Measurements from ENCODE around the gene CCDC85B.

The CCDC85B gene

GRCh38 chr11:65887723-65888162 lies 2.7 kb upstream of the CCDC85B start:
- DNase-seq (ENCODE audit: low spot score) = peak; percentile 63

DNA sequence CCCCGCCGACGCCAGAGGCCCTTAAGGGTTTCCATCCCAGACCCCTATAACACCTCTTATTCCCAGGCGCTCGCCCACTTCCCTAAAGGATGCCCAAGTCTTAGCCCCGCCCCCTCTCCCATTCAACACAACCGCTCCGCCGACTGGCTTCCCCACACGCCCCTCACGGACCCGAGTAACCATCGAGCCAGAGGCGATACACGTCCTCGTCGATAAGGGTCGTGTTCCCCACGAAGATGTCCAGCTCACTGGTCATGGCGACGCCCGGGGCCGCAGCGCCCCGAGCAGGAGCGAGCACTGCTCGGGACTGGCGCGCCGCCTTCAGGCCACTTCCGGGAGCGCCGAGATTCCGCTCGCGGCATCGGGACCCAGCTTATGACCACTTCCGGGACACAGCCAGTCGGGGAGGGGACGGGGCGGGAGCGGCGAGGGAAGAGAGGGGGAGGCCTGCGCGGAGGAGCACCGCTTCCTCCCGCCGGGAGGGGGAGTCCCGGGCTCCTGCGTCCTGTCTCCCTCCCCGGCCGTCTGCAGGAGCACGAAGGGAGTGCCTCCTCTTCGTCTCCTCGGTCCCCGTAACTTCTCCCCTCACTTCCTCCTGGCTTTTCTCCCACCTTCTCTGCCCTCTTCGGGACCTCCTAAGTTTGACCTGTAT lies 2.2 kb upstream of the CCDC85B start, which contains the start of gene FIBP:
Gene FIBP (minus strand): TSS at position 309 of the 652 bp plus-strand sequence. CDS start 53 bp downstream, at position 256.
- DNase-seq (ENCODE audit: low spot score) = peak; percentile 95

GRCh38 chr11:65891219-65892136 lies 1.0 kb downstream of the CCDC85B start:
- DNase-seq (ENCODE audit: low spot score) = peak; percentile 46

- peak; percentile 35 for DNase-seq (ENCODE audit: low spot score)
Observed at GRCh38 chr11:65892137-65892540, 1.7 kb downstream of the CCDC85B start.

GRCh38 chr11:65892661-65893317 lies 2.3 kb downstream of the CCDC85B start:
- DNase-seq (ENCODE audit: low spot score) = no peak

- no peak for DNase-seq (ENCODE audit: low spot score)
Observed at GRCh38 chr11:65894034-65894591, 3.6 kb downstream of the CCDC85B start.

DNA sequence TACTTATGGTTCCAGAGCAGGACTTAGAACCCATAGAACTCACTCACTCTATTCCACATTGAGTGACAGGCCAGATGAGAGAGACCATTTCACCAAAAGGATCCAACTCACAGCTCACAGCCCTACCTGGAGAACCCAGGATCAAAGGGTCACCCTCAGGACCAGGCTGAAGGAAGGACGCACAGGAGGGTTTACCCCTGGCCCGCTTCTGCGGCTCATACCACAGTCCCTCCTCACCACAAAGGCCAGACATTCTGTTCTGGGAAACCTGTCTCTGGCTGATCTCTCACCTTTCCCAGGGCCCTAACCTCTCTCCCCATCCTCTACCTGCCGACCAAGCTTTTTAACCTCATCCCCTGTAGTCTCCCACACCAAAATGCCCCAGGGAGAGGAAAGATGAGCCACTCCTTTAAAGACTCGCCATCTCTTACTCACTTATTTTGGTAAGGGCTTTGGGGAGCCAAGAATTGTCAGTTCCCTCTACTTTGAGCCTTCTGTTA lies 5.1 kb downstream of the CCDC85B start:
- DNase-seq (ENCODE audit: low spot score) = no peak

DNA sequence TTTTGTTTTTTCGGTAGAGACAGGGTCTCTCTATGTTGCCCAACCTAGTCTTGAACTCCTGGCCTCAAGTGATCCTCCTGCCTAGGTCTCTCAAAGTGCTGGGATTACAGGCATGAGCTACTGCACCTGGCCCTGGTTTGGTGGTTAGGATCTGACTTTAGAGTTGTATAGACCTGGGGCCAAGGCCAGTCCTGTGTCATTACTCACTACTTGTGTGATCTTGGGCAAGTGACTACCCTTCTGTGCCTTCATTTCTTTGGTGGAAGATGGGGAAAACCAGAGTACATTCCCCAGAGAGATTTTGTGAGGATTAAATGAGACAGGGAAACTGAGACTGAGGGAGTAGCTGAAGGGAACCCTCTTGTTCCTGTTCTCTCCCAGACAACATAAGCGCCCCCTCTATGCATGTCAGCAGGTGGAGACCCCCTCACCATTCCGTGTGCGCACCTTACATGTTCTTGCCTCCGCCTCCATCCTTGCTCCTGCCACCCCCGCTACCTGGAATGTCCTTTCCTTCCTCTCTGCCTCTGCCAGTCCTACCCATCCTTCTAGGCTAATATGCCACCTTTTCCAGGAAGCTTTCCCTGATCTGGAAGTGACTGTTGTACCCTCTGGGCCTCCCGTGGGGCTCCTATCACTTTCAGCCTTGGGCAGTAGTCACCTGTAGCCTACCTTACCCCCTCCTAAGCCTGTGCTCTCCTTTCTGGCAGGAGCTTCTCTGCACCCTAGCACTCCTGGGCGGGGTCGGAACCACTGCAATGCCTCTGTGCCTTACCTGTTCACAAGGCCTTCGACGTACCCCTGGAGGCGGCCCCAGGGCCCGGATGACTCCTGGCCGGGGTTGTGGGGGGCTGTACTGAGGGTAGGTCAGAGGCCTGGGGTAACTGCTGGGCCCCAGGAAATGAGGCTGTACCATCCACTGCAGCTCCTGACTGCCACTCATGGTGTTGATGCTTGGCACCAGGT lies 5.8 kb downstream of the CCDC85B start:
- DNase-seq (ENCODE audit: low spot score) = no peak

DNA sequence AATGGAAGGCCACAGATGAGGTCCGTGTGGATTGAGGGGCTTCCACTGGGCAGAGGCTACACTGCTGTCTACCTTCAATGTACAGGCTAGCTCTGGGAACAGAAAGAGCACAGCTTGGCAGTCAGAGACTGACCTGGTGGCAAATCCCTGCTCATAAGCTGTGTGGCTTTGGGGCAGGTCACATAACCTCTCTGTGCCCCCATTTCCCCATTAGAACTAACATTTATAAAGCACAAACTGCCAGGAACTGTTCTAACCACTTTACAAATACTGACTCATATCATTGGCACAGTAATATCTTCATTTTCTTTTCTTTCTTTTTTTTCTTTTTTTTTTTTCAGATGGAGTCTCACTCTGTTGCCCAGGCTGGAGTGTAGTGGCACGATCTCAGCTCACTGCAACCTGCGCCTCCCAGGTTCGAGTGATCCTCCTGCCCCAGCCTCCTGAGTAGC lies 6.6 kb downstream of the CCDC85B start:
- no peak for DNase-seq (ENCODE audit: low spot score)

GRCh38 chr11:65898656-65899355 lies 8.3 kb downstream of the CCDC85B start:
- DNase-seq (ENCODE audit: low spot score) = no peak

DNA sequence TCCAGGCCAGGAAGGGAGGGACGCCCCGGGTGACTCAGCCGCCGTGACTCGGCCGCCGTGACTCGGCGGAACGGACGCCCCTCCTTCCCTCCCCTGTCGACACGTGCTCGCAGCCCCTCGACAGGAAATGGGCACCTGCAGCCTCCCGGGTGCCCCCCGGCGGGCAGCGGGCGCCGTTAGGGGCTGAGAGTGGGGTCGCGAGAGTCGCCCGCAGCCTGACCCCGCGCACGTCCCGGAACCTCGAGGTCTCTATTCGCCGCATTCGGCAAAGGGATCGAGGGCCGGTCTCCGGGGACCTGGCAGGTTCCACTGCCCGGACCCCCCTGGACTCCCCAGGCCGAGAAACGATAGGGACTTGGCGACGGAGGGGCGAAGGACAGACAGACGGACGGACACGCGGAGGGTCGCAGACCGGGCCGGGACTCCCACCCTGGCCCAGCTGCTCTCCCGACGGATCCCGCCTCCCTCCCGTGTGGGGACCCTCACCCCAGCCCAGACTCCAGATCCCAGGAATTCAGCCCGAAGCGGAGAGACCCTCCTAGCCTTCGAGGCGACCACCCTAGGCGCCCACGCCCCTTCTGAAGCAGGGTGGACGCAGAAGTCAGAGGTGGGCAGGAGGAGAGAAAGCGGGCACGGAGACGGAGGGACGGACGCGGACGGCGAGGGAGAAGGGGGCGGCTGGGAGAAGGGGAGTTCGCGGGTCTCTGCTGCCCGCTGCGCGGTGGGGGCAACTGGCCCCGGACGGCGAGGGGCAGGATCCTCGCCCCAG lies 9.1 kb downstream of the CCDC85B start:
- peak; percentile 86 for DNase-seq (ENCODE audit: low spot score)

DNA sequence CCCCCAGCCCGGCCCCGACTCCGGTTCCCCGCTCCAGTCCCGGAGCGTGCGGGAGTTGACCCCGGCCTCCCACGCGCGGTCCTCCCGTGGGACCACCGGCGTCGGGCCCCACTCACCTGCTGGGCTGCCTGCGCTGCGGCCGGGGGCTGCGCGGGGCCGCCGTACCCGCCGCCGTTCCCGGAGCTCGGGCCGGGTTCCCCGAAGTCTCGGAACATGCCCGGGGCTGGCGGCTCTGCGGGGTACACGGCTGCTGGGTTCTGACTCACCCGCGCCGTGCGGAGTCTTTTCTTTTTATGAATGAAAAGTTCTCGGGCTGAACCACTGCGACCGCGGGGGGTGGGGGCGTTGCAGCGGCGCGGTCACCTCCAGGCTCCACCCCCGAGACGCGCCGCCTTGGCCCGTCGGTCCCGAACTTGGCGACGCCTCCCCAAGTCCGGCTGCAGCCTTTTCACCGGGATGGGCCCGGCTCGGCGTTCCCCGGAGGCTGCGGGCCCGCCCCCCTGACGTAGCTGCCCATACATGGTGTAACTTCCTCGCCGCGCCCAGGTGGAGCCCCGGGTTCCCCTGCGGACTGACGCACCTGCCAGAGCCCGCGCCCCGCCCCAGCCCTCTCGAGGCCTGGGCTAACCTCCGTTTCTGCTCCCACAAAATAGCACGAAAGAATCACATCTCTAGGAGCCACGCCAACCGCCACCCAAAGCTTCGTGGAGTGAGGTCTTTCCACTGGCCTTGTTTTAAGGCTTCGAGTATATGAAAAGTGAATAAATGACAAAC lies 9.8 kb downstream of the CCDC85B start, which contains the start of gene FOSL1:
Gene FOSL1 (minus strand): TSS at position 264 of the 774 bp plus-strand sequence. CDS start 49 bp downstream, at position 215.
- DNase-seq (ENCODE audit: low spot score) = peak; percentile 95

- no peak for DNase-seq (ENCODE audit: low spot score)
Observed at GRCh38 chr11:65900899-65901180, 10.4 kb downstream of the CCDC85B start.

DNA sequence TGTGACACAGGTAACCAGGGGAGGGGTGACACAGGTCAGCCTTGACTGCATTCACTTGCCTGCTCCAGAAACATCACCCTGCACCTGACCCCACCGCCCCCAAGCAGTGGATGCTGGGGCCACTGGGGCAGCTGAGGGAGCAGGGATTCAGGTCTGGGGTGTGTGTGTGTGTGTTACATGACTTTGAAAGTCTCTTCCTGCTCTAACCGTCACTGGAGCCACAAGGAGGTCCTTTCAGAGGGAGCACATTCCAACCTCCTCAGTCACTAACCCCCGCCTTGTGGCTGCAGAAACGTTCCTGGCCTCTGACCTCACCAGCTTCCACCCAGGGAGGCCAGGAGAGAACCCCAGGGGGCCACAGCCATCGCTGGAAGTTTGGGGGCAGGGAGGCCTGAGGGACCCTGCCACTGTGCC lies 12.6 kb downstream of the CCDC85B start:
- DNase-seq (ENCODE audit: low spot score) = peak; percentile 85

GRCh38 chr11:65903715-65904114 lies 13.2 kb downstream of the CCDC85B start:
- no peak for DNase-seq (ENCODE audit: low spot score)

DNA sequence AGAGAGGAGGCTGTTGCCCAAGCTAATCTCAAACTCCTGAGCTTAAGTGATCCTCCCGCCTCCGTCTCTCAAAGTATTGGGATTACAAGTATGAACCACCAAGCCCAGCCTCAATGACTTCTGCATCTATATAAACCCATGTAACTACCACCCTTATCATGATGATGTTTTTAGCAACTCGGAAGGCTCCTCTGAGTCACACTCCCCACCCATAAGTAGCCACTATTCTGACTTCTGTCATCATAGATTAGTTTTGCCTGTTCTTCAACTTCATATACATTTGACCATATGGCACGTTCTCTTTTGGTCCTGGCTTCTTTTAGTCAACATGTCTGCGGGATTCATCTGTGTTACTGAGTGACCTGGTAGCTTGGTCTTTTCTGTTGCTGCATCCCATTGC lies 16.1 kb downstream of the CCDC85B start:
- DNase-seq (ENCODE audit: low spot score) = no peak

DNA sequence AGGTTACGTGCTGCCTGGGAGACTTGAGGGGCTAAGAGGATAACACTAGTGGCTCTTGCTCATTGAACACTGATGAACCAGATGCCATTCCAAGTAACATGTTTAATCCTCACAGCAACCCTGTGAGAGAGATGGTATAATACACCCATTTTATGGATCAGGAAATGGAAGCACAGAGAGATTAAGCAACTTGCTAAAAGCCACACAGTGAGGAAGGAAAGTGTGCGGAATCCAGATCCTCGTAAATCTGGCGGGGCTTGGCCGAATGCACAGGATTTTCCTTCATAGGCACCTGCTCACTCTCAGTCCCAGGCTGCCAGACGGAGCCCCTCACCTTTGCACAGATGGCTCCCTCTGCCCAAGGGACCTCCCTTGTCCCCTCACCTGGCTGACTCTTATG lies 17.4 kb downstream of the CCDC85B start:
- DNase-seq (ENCODE audit: low spot score) = no peak
